Activated B cell treated with CpG ODN at 0.5 μM for 24 hours (primary cell): Measurements from ENCODE around the gene CROCC. TPM values are rescaled to one million over a fixed set of nuclear protein-coding genes. Genes with fewer than 3 reads are reported as not detected.
"Not testable (repeated sequence)": the region's sequence is repeated elsewhere in the genome, so short reads cannot be mapped to it uniquely, and the experiment has no call there.

Experiments used
- ATAC-seq: fragments of 200-7000 bp; cut with Tn5 transposase; one replicate; pipeline ENCODE4 v1.10.0; 2021; ENCODE audit warnings: low read depth, mild to moderate bottlenecking, moderate library complexity
- CTCF ChIA-PET: fragments of 350-600 bp; sonication (Branson Sonifier 250); formaldehyde crosslinking; loops from one replicate; lab custom pipeline; 2021; ENCODE audit warnings: antibody characterized with exemption; lab: Charles Lee
- POLR2A ChIA-PET: fragments of 350-600 bp; sonication (Branson Sonifier 250); formaldehyde crosslinking; loops from one replicate; lab custom pipeline; 2021; ENCODE audit warnings: antibody characterized with exemption; lab: Charles Lee
- DNase-seq: peaks from one replicate; pipeline ENCODE4 v3.0.0; 2022
- H3K27ac Mint-ChIP-seq: one replicate; pipeline ENCODE4 v1.8.0; 2020; ENCODE audit warnings: mixed read lengths
- H3K27me3 Mint-ChIP-seq: one replicate; pipeline ENCODE4 v1.8.0; 2021; ENCODE audit warnings: mixed read lengths
- H3K36me3 Mint-ChIP-seq: one replicate; pipeline ENCODE4 v1.8.0; 2021; ENCODE audit warnings: low read depth, mixed read lengths
- H3K4me1 Mint-ChIP-seq: one replicate; pipeline ENCODE4 v1.8.0; 2021; ENCODE audit warnings: mixed read lengths
- H3K4me3 Mint-ChIP-seq: one replicate; pipeline ENCODE4 v1.8.0; 2020; ENCODE audit warnings: mild to moderate bottlenecking, mixed read lengths
- H3K9me3 Mint-ChIP-seq: one replicate; pipeline ENCODE4 v1.8.0; 2020; ENCODE audit warnings: mixed read lengths
- CTCF ChIP-seq: fragments of 200-600 bp; IDR thresholded peaks from one replicate; pipeline ENCODE4 v1.8.0; 2022; ENCODE audit warnings: antibody characterized with exemption, mild to moderate bottlenecking
- intact Hi-C: fragments of 100-400 bp; cut with micrococcal nuclease; formaldehyde crosslinking; loops from one replicate; pipeline ENCODE4 v1.15.1; 2024
- total RNA-seq: library from RNA; stranded (reverse); gene quantifications from 2 replicates; pipeline ENCODE4 v1.2.3, GENCODE V29; 2022

The CROCC gene
- total RNA-seq, 1 donor from 2014 or later: 30.4 TPM

GRCh38 chr1:16944038-16944437 is 22.3 kb downstream of the CROCC start:
- Mint-ChIP-seq H3K27ac (no peak overlapping the region), H3K36me3 (peaks cover 23% of the 10 kb centered on the region), H3K27me3 (no peaks in the 10 kb centered on the region), H3K4me3 (no peak overlapping the region), H3K4me1 (no peaks in the 10 kb centered on the region), H3K9me3 (no peaks in the 10 kb centered on the region)
- ChIA-PET POLR2A (no interaction called here), CTCF (no interaction called here)
- no peak for ATAC-seq
- no peak for TF ChIP-seq CTCF
- intact Hi-C loops: no loop called here
- DNase-seq: no peak

GRCh38 chr1:16945512-16945911 is 23.8 kb downstream of the CROCC start:
- H3K9me3 Mint-ChIP-seq, H3K4me1 Mint-ChIP-seq, H3K27ac Mint-ChIP-seq, intact Hi-C loops, DNase-seq, CTCF ChIA-PET, H3K27me3 Mint-ChIP-seq, ATAC-seq, H3K4me3 Mint-ChIP-seq, POLR2A ChIA-PET: not testable (repeated sequence)
- H3K36me3 Mint-ChIP-seq: peaks cover 23% of the 10 kb centered on the region

GRCh38 chr1:16946185-16946584 is 24.5 kb downstream of the CROCC start:
- not testable (repeated sequence) for H3K27me3 Mint-ChIP-seq

GRCh38 chr1:16946646-16947045 is 24.9 kb downstream of the CROCC start:
- H3K27me3 Mint-ChIP-seq: no peaks in the 10 kb centered on the region
- ATAC-seq (no peak), DNase-seq (no peak)
- peaks cover 2% of the 10 kb centered on the region for H3K4me1 Mint-ChIP-seq
- ChIA-PET POLR2A (no interaction called here), CTCF (no interaction called here)
- H3K4me3 Mint-ChIP-seq: no peak overlapping the region
- intact Hi-C loops: no loop called here
- H3K9me3 Mint-ChIP-seq: no peaks in the 10 kb centered on the region
- H3K27ac Mint-ChIP-seq: no peak overlapping the region
- no peak for TF ChIP-seq CTCF
- H3K36me3 Mint-ChIP-seq: peaks cover 20% of the 10 kb centered on the region

More at GRCh38 chr1:16946185-16946584, 24.5 kb downstream of the CROCC start:
- CTCF ChIA-PET, H3K4me1 Mint-ChIP-seq, H3K27ac Mint-ChIP-seq, DNase-seq, H3K4me3 Mint-ChIP-seq, H3K9me3 Mint-ChIP-seq, ATAC-seq, intact Hi-C loops, POLR2A ChIA-PET: not testable (repeated sequence)
- peaks cover 20% of the 10 kb centered on the region for H3K36me3 Mint-ChIP-seq

- H3K4me1 Mint-ChIP-seq, H3K27ac Mint-ChIP-seq, H3K4me3 Mint-ChIP-seq, H3K9me3 Mint-ChIP-seq, ATAC-seq, intact Hi-C loops, POLR2A ChIA-PET, DNase-seq, H3K27me3 Mint-ChIP-seq: not testable (repeated sequence)
- peaks cover 13% of the 10 kb centered on the region for H3K36me3 Mint-ChIP-seq
- CTCF ChIA-PET: interaction anchor here (1.0 kb wide), 1 partner anchor 12 kb away, joined by 4 read pairs; no protein-coding TSS in a partner anchor
These were observed 26.7 kb downstream of the CROCC start for GRCh38 chr1:16948282-16948891.

GRCh38 chr1:16949026-16949425 is 27.3 kb downstream of the CROCC start:
- H3K27me3 Mint-ChIP-seq, H3K27ac Mint-ChIP-seq, ATAC-seq, POLR2A ChIA-PET, DNase-seq, H3K4me1 Mint-ChIP-seq, H3K36me3 Mint-ChIP-seq, intact Hi-C loops, H3K4me3 Mint-ChIP-seq, H3K9me3 Mint-ChIP-seq: not testable (repeated sequence)
- CTCF ChIA-PET: interaction anchor here (0.6 kb wide), 1 partner anchor 666 kb away, joined by 3 read pairs; no protein-coding TSS in a partner anchor

GRCh38 chr1:16952376-16952775 is 30.6 kb downstream of the CROCC start:
- not testable (repeated sequence) for H3K4me3 Mint-ChIP-seq, DNase-seq, H3K36me3 Mint-ChIP-seq, ATAC-seq, H3K9me3 Mint-ChIP-seq, H3K4me1 Mint-ChIP-seq, H3K27ac Mint-ChIP-seq, H3K27me3 Mint-ChIP-seq
- intact Hi-C loops: loop anchor here (5.0 to 10.0 kb wide), 2 partner anchors 438 to 600 kb away; partner anchors contain the start of genes FBXO42 and RNU1-1
- ChIA-PET CTCF (interaction anchor here (1.0 to 2.5 kb wide), 13 partner anchors 8 to 870 kb away, joined by 3 to 49 read pairs (median 6); partner anchors contain the start of genes NBPF1 and NECAP2), POLR2A (interaction anchor here (0.6 to 1.3 kb wide), 9 partner anchors 85 to 978 kb away, joined by 3 to 13 read pairs (median 6); partner anchors contain the start of genes NBPF1, NECAP2 and RNU1-1)
